Endothelial cell (in vitro differentiated cells): ENCODE results near the gene CNOT1. TPM values are rescaled to one million over a fixed set of nuclear protein-coding genes. Genes with fewer than 3 reads are reported as not detected.

Experiments
- DNase-seq: peaks from one replicate; pipeline ENCODE4 v3.0.0; 2021; ENCODE audit warnings: low spot score
- H3K27ac Mint-ChIP-seq: one replicate; pipeline ENCODE4 v1.8.0; 2021; ENCODE audit warnings: mixed read lengths, inconsistent platforms; ENCODE audit not compliant: unreplicated experiment
- H3K27me3 Mint-ChIP-seq: one replicate; pipeline ENCODE4 v1.8.0; 2021; ENCODE audit warnings: mild to moderate bottlenecking, moderate library complexity, mixed read lengths, inconsistent platforms; ENCODE audit not compliant: unreplicated experiment
- H3K36me3 Mint-ChIP-seq: one replicate; pipeline ENCODE4 v1.8.0; 2021; ENCODE audit warnings: mild to moderate bottlenecking, low read depth, mixed read lengths, inconsistent platforms; ENCODE audit not compliant: unreplicated experiment
- H3K4me1 Mint-ChIP-seq: one replicate; pipeline ENCODE4 v1.8.0; 2021; ENCODE audit warnings: mild to moderate bottlenecking, mixed read lengths, inconsistent platforms; ENCODE audit not compliant: unreplicated experiment
- H3K4me3 Mint-ChIP-seq: one replicate; pipeline ENCODE4 v1.8.0; 2021; ENCODE audit warnings: mild to moderate bottlenecking, mixed read lengths, inconsistent platforms; ENCODE audit not compliant: unreplicated experiment
- H3K9me3 Mint-ChIP-seq: one replicate; pipeline ENCODE4 v1.8.0; 2021; ENCODE audit warnings: mixed read lengths, inconsistent platforms; ENCODE audit not compliant: unreplicated experiment
- total RNA-seq: library from RNA; stranded (reverse); fragmentation: NEBNext Ultra II Directional; extraction: Animal tissue kit (Norgen Biotek cat#: 25700); gene quantifications from one replicate; pipeline ENCODE4 v1.2.1, GENCODE V29; 2021; ENCODE audit not compliant: unreplicated experiment
- TF ChIP-seq, protein P1 (sequence below): fragments of 200-600 bp; sonication (generic); IDR thresholded peaks from one replicate; pipeline ENCODE4 v1.5.0; 2021; ENCODE audit warnings: antibody characterized with exemption; ENCODE audit not compliant: unreplicated experiment

CNOT1 gene
- total RNA-seq, 1 donor from 2014 or later = 152 TPM

DNA sequence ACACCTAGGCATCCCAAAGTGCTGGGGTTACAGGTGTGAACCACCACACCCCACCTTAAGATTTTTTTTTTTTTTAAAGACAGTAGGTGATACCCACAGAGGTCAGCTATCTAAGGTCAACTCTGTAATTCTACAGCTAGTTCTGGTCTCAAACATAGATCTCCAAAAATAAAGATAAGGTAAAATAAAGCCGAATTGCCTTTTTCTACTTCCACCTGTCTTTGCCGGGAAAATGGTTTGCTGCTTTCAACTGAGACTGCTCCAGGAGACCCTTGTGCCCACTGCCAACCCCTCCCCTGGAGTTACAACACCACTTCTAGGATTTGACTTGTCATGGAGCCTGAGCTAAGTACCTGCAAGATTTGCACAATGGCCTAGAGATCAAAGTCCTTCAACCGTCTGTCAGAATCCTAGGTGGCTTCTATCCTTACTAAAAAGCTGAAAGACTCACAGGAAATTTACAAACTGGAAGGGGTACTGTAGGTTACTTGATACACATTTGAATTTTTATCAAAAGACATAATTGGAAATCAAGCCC lies 4.7 kb upstream of the CNOT1 start:
- H3K27me3 Mint-ChIP-seq = peaks cover 10% of the 10 kb centered on the region
- H3K27ac Mint-ChIP-seq = peak overlapping the region; percentile 58
- no peak for DNase-seq
- TF ChIP-seq, protein P1, sequence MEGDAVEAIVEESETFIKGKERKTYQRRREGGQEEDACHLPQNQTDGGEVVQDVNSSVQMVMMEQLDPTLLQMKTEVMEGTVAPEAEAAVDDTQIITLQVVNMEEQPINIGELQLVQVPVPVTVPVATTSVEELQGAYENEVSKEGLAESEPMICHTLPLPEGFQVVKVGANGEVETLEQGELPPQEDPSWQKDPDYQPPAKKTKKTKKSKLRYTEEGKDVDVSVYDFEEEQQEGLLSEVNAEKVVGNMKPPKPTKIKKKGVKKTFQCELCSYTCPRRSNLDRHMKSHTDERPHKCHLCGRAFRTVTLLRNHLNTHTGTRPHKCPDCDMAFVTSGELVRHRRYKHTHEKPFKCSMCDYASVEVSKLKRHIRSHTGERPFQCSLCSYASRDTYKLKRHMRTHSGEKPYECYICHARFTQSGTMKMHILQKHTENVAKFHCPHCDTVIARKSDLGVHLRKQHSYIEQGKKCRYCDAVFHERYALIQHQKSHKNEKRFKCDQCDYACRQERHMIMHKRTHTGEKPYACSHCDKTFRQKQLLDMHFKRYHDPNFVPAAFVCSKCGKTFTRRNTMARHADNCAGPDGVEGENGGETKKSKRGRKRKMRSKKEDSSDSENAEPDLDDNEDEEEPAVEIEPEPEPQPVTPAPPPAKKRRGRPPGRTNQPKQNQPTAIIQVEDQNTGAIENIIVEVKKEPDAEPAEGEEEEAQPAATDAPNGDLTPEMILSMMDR = no peak
- no peaks in the 10 kb centered on the region for H3K36me3 Mint-ChIP-seq
- peaks cover 24% of the 10 kb centered on the region for H3K4me1 Mint-ChIP-seq
- no peak overlapping the region for H3K4me3 Mint-ChIP-seq
- no peaks in the 10 kb centered on the region for H3K9me3 Mint-ChIP-seq

DNA sequence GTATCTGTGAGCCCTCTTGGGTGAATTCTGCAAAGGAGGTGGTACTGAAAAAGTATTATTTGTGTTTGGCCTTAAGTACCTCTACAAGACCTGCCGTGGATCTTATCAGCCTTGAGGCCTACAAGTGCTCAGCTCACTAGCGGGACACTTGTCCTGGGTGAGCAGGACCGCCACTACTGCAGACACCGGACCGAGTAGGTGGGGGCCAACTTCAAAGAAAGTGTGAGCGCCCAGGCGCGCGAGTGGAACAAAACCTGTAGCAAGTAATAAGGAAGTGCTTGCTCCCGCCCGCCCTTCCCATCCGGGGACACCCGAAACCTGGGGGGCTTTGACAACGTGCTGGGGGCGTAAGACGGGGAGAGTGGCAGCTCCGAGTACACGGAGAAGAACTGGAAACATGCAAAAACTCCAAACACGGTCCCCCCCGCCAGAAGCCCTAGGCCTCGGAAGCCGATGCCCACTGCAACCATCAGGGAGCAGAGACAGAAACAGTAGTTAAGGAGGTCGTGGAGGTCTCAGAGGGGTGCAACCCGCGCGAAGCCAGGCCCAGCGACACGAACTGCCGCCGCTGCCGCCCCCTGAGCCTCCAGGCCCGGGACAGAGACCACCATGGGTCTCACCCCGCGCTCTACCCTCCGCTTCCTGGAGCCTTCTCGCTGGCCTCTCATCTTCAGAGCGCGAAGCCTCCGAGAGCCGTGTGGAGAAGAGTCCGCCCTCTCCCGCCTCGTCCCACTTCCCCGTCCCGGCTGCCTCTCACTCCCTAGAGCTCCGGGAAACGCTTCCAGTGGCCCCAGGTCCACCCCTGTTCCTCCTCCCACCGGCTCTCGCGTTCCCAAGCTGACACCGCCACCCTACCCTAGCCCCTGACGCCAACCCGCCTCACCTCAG lies 537 bp downstream of the CNOT1 start:
- peak overlapping the region; percentile 97 for H3K27ac Mint-ChIP-seq
- no peaks in the 10 kb centered on the region for H3K9me3 Mint-ChIP-seq
- peaks cover 17% of the 10 kb centered on the region for H3K4me1 Mint-ChIP-seq
- peak; percentile 18 for DNase-seq
- peaks cover 1% of the 10 kb centered on the region for H3K36me3 Mint-ChIP-seq
- TF ChIP-seq, protein P1 = no peak
- peak overlapping the region; percentile 99 for H3K4me3 Mint-ChIP-seq
- peaks cover 17% of the 10 kb centered on the region for H3K27me3 Mint-ChIP-seq

DNA sequence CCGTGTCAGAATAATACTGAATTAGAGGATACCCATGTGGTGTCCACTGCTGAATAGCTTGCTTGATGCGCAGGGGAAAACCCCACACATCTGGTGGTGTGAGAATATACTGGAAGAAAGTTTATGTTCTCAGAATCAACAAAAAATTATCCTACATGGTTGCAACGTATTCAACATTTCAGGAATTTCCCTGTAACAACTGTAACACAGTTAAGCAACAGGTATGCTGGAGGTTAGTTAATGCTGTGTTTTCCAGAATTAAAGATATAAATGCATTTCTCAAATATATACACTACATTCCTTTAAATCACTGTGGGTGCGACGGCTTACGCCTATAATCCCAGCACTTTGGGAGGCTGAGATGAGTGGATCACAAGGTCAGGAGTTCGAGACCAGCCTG lies 5.4 kb downstream of the CNOT1 start:
- TF ChIP-seq, protein P1 = no peak
- Mint-ChIP-seq H3K27ac (no peak overlapping the region), H3K36me3 (peaks cover 12% of the 10 kb centered on the region), H3K9me3 (no peaks in the 10 kb centered on the region), H3K4me1 (peaks cover 8% of the 10 kb centered on the region), H3K4me3 (no peak overlapping the region), H3K27me3 (peaks cover 9% of the 10 kb centered on the region)
- no peak for DNase-seq

DNA sequence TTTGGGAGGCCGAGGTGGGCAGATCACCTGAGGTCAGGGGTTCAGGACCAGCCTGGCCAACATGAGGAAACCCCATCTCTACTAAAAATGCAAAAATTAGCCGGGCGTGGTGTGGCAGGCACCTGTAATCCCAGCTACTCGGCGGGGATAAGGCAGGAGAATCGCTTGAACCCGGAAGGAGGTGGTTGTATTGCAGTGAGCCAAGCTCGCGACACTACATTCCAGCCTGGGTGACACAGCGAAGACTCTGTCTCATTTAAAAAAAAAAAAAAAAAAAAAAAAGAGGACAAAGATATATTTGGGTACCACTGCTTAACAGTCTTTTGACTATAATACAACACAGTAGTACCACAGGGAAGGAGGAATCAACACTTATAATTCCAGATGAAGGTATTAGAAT lies 9.2 kb downstream of the CNOT1 start:
- Mint-ChIP-seq H3K36me3 (peaks cover 15% of the 10 kb centered on the region), H3K4me1 (peaks cover 2% of the 10 kb centered on the region), H3K9me3 (no peaks in the 10 kb centered on the region), H3K27ac (no peak overlapping the region), H3K4me3 (no peak overlapping the region), H3K27me3 (peaks cover 1% of the 10 kb centered on the region)
- TF ChIP-seq, protein P1 = no peak
- no peak for DNase-seq

DNA sequence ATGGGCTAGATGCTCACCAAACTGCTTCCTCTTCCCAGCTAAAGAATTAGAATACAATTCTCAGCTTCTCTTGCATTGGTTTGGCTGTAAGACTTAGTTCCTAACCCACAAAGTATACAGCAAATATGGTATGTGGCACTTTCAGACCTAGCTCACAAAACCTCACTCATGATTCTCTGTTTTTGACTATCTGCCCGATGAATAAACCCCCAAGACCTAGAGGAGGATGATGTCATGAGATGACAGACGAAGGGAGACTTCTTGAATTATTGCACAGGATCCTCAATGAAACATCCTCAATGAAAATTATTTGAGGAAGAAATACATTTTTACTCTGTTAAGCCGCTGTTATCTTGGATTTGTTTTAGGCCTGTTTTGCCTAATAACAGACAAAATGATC lies 14.3 kb downstream of the CNOT1 start:
- Mint-ChIP-seq H3K4me3 (peak overlapping the region; percentile 17), H3K36me3 (peaks cover 16% of the 10 kb centered on the region), H3K27me3 (no peaks in the 10 kb centered on the region), H3K4me1 (peaks cover 4% of the 10 kb centered on the region), H3K27ac (peak overlapping the region; percentile 25), H3K9me3 (no peaks in the 10 kb centered on the region)
- no peak for DNase-seq
- TF ChIP-seq, protein P1 = no peak
